DMS 273 (cell line): Measurements from ENCODE around the gene SH3PXD2A.

ENCODE experiments used
- DNase-seq: peaks from one replicate; lab custom pipeline; 2025; ENCODE audit not compliant: unreplicated experiment; lab: John Stamatoyannopoulos, UW

SH3PXD2A gene

DNA sequence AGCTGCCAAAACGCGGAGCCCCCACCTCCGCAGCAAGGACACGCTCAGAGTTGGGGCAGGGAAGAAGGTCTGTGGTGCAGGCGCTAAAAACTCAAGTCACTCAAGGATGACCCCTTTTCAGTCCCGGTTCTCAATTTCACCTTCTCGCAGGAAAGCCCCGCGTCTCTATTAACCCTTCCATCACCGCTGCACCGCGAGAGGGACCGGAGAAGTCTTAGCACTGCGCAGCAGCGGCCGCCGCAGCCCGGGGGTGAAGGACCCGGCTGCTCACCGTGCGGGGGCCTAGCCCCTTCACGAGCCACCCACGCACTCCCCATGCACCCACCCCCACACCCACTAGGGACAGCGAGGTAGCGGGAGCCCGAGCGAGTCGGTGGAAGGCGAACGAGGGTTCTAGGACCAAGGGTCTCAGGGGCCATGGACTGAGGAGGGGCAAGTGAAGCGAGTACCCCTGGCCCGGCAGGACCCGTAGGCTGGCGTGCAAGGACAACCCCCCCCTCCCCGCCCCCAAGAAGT lies 162.9 kb downstream of the SH3PXD2A start:
- DNase-seq: no peak

DNA sequence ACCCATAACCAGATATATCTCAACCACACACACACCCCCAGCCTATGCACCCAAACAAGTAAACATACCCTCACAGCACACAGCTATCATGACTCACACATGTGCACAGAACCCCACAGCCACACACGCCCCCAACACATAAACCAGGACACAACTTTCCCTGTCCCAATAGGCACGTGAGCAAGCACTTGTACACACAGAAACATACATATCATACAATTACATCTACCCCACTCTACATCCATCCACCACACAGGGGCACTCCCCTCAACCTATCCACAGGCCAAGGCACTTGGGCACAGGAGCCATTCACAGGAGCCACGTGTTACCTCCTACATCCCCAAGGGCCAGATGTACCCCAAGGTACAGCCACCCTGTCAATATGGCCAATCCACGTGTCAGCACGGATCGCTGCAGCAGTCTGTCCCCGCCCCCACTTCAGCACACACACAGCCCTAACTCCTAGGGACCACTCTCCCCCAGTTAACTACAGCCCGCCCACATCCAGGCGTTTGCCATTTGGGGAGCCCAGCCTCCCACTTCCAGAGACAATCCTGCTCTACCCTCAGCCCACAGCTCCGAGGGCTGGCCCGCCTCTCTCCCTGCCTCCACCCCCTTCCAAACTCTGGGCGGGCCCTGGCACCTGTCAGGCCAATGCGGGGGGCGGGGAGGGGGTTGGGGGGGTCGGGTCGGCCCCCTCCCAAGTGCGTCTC lies 163.5 kb downstream of the SH3PXD2A start:
- DNase-seq: no peak

GRCh38 chr10:103691267-103691666 lies 164.1 kb downstream of the SH3PXD2A start:
- DNase-seq: no peak

DNA sequence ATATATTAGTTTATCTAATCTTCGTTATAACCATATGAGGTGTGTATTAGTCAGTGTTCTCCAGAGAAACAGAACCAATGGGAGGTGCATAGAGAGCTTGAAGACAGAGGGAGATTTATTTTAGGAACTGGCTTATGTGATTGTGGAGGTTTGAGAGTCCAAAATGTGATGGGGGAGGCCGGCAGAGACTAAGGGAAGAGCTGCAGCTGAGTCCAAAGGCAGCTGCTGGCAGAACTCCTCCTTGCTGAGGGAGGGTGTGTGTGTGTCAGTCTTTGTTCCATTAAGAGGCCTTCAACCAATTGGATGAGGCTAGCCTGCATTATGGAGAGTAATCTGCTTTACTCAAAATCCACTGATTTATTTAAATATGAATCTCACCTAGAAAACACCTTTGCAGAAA lies 165.1 kb downstream of the SH3PXD2A start:
- no peak for DNase-seq

GRCh38 chr10:103688491-103688890 lies 166.9 kb downstream of the SH3PXD2A start:
- no peak for DNase-seq

DNA sequence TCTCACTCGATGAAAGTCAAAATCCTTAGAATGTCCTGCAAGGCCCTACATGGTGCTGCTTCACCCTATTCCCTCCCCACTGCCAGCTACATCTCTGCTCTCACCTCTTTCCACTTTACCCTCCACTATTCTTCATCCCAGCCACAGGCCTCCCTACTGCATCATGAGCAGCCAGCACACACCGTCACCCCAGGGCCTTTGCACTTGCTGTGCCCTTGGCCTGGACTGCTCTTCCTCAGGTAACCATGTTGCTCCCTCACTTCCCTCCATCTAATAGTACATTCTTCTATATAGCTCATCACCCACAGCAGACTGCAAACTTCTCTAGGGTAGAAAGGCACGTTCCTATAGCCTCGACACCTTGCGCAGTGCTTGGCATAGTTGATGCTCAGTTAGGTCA lies 167.7 kb downstream of the SH3PXD2A start:
- DNase-seq: no peak

DNA sequence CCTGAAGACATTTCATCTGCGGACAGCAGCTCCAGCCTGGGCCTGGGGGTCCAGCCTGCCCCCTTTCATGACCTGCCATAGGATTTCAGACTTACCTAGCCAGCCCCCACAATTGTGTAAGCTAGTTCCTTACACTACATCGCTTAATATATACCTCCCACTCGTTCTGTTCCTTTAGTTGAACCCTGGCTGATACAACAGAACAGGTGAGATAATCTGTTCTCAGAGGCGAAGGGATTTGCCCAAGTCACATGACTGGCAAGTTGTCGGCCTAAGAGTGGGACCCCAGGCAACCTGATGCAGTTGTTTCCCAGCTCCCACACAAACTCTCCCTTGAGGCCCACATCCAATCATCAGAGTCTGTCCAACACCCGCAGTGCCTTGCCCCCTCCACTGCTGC lies 168.2 kb downstream of the SH3PXD2A start:
- no peak for DNase-seq

GRCh38 chr10:103685880-103686669 lies 169.3 kb downstream of the SH3PXD2A start:
- peak; percentile 77 for DNase-seq

DNA sequence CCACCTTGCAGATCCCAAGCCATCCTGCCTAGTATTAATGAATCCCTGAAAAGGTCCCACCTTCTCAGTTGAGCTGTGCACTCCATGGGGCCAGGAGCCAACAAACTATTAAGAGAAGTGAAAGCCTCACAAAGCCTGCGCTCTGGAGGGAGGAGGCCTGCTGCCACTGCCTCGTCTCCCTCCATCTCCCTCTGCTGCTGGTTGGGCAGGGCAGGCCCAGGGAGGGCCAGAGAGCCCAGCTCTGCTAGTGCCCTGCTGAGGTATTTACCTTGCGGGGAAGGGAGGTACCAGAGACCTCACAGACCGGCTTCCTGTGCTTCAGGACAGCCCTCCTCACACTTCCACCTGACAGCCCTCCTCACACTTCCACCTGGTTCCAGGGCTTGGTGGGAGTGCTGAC lies 171.5 kb downstream of the SH3PXD2A start:
- no peak for DNase-seq

DNA sequence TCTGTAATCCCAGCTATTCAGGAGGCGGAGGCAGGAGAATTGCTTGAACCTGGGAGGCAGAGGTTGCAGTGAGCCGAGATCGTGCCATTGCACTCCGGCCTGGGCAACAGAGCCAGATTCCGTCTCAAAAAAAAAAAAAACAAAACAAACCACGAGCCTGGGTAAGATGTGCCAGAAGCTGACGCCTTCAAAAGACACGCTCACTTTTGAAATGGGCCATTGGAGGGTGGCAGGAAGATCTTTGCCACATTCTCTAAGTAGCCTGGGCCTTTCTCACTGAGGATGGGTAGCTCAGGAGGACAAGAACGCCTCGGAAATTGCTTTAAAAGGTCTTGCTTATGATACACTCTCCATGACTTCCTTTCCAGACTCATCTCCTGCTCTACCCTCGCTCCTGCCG lies 172.7 kb downstream of the SH3PXD2A start:
- no peak for DNase-seq

DNA sequence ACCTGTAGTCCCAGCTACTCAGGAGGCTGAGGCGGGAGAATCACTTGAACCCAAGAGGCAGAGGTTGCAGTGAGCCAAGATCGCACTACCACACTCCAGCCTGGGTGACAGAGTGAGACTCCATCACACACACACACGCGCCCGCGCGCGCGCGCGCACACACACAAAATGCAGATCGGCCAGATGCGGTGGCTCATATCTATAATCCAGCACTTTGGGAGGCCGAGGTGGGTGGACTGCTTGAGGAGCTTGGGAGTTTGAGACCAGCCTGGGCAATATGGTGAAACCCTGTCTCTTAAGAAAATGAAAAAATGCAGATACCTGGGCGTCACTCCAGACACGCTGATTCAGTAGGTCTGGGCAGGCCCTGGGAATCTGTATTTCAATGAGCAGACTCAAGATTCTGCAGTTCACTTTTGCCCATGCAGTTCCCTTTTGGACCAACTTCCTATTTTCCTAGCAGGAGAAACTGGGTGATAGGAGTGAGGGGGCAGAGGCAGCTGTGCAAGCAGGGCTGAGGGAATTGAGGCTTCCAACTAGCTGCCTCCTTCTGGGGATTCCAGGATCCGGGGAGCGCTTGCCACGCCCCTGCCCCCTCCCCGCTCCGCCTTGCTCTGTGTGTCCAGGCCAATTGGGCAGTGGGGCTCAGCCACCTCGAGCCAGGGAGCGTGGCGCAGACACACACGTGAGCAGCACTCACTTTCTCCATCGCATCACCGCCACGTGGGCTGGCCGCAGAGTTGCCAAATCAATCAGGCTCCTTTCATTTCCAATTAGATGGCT lies 173.6 kb downstream of the SH3PXD2A start:
- DNase-seq: no peak

- no peak for DNase-seq
Measured at GRCh38 chr10:103680869-103681236, 174.5 kb downstream of the SH3PXD2A start.

- DNase-seq: no peak
Measured at GRCh38 chr10:103679096-103679790, 176.1 kb downstream of the SH3PXD2A start.

- no peak for DNase-seq
Measured at GRCh38 chr10:103678178-103678526, 177.2 kb downstream of the SH3PXD2A start.

DNA sequence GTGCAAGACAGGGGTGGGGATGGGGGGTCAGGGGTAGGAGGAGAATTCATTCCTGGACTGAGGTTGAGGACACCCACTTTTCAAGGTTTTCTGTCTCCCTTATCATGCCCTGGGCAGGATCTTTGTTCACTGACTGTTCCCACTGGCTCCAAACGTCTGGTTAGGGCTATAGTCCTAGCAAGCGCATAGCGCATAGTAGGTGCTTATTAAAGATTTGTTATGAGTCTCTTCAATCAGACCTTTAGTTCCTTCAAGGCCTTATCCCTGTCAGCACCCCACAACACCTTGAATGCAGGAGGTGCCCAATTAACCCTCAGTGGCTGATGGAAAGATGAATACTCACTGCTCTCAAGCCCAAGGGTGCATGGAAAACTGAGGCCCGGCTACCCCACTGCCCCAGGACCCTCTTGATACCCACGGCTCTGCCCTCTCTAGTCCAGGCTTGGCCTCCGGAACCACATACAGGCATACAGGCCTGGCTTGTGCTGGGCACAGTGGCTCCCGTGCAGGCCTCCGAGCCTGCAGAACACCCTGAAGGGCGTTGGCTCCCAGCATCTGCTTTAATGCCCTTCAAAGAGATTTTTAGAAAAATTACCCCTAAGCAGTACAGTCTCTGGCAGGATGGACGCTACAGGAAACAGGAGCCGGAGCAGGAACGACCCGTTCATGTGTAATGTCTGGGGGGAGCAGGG lies 177.7 kb downstream of the SH3PXD2A start:
- no peak for DNase-seq

- DNase-seq: no peak
Measured at GRCh38 chr10:103676851-103677417, 178.4 kb downstream of the SH3PXD2A start.

- no peak for DNase-seq
Measured at GRCh38 chr10:103676058-103676785, 179.2 kb downstream of the SH3PXD2A start.

DNA sequence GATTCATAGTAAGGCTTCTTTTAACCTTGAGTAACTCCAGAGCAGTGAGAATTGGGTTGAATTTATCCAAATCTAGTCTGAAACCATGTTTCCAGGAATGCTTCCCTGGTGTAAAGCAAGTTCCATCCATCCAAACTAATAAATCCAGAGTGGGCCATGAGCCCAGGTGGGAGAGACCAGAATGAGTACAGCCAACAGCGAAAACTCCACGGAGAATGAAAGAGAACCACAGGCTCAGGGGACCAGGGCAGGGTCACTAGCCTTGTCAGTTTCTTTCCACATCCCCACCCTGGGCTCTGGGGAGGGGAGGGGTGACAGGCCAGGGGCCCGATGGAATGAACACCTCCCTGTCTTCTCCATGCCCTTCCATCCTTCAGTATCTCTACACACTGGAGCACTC lies 181.8 kb downstream of the SH3PXD2A start:
- no peak for DNase-seq

DNA sequence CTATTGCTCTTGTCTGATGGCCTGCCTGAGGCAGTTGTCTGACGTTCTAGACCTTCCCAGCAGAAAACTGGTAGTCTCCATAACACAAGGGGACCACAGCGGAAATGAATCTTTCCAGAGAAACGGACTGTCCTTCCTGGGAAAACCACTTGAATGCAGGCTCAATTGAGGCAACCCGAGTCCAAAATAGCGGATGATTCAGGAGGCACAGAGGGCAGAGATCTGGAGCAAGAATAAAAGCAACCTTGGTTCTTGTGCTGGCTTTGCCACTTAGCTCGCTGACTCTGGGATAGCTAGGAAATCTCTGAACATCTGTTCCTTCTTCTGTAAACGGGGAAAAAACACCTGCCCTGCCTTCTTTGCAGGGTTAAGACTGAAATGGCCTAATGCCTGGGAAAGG lies 183.0 kb downstream of the SH3PXD2A start:
- DNase-seq: peak; percentile 44
